OCI-LY7 (cell line): ENCODE measurements around the gene APOA1. TPM values are rescaled to one million over a fixed set of nuclear protein-coding genes. Genes with fewer than 3 reads are reported as not detected.

Source experiments
- BruUV-seq: library from RNA; stranded (reverse); fragments of 400-500 nt; replicated peaks from 2 replicates; lab custom pipeline; 2021; lab: Mats Ljungman, UMichigan
- CTCF ChIA-PET: fragments of 300-600 bp; sonication (Branson Sonifier 250); formaldehyde crosslinking; loops from one replicate; lab custom pipeline; 2022; ENCODE audit warnings: antibody characterized with exemption; ENCODE audit not compliant: unreplicated experiment; lab: Charles Lee
- POLR2A ChIA-PET: fragments of 300-600 bp; sonication (Branson Sonifier 250); formaldehyde crosslinking; loops from one replicate; lab custom pipeline; 2022; ENCODE audit warnings: antibody characterized with exemption; lab: Charles Lee
- DNase-seq: peaks from one replicate; pipeline ENCODE4 v3.0.0-alpha.2; 2015; ENCODE audit warnings: low spot score
- H2AFZ ChIP-seq: fragments of 200-600 bp; sonication (generic), shearing (Covaris generic); 2 replicates; pipeline ENCODE4 v1.6.1; 2014; ENCODE audit warnings: mild to moderate bottlenecking, antibody characterized with exemption, low read length, moderate library complexity
- H3K27ac ChIP-seq: fragments of 200-600 bp; sonication (generic); 2 replicates; pipeline ENCODE4 v1.5.1; 2014; ENCODE audit warnings: mixed run types, low read depth, mild to moderate bottlenecking, moderate library complexity, low read length, inconsistent platforms; ENCODE audit not compliant: poor library complexity, severe bottlenecking
- H3K36me3 ChIP-seq: fragments of 200-600 bp; sonication (generic); 2 replicates; pipeline ENCODE4 v1.6.1; 2014; ENCODE audit warnings: mild to moderate bottlenecking, antibody characterized with exemption, low read length, moderate library complexity, mixed read lengths; ENCODE audit not compliant: insufficient read depth
- H3K4me1 ChIP-seq: fragments of 200-600 bp; sonication (generic); 2 replicates; pipeline ENCODE4 v1.5.1; 2014; ENCODE audit warnings: mild to moderate bottlenecking, low read length; ENCODE audit not compliant: insufficient read depth, poor library complexity, severe bottlenecking
- H3K4me2 ChIP-seq: fragments of 200-600 bp; sonication (generic); 2 replicates; pipeline ENCODE4 v1.6.1; 2014; ENCODE audit warnings: mild to moderate bottlenecking, low read length
- H3K4me3 ChIP-seq: fragments of 200-600 bp; sonication (generic); 2 replicates; pipeline ENCODE4 v1.5.1; 2014; ENCODE audit warnings: mild to moderate bottlenecking, low read depth, low read length; ENCODE audit not compliant: poor library complexity, severe bottlenecking
- H3K79me2 ChIP-seq: fragments of 200-600 bp; sonication (generic); 2 replicates; pipeline ENCODE4 v1.6.1; 2016; ENCODE audit warnings: low read depth, mild to moderate bottlenecking, low read length, moderate library complexity, mixed read lengths; ENCODE audit not compliant: insufficient read depth
- H3K9me2 ChIP-seq: fragments of 200-600 bp; sonication (generic); 2 replicates; pipeline ENCODE4 v1.6.1; 2016; ENCODE audit warnings: mild to moderate bottlenecking, low read length, mixed read lengths; ENCODE audit not compliant: insufficient read depth
- H3K9me3 ChIP-seq: fragments of 200-600 bp; sonication (generic); 2 replicates; pipeline ENCODE4 v1.6.1; 2014; ENCODE audit warnings: mild to moderate bottlenecking, mixed run types, low read length, mixed read lengths
- H4K20me1 ChIP-seq: fragments of 200-600 bp; sonication (generic); 2 replicates; pipeline ENCODE4 v1.6.1; 2014; ENCODE audit warnings: mild to moderate bottlenecking, antibody characterized with exemption, low read length, moderate library complexity, mixed read lengths; ENCODE audit not compliant: insufficient read depth
- EZH2phosphoT487 ChIP-seq: fragments of 200-600 bp; sonication (generic); IDR thresholded peaks from 2 replicates; pipeline ENCODE4 v1.6.1; 2018; ENCODE audit warnings: low read depth, borderline replicate concordance, mild to moderate bottlenecking, mixed run types, antibody characterized with exemption, low read length, moderate library complexity, mixed read lengths
- intact Hi-C: fragments of 100-400 bp; cut with micrococcal nuclease; formaldehyde crosslinking; loops from one replicate; pipeline ENCODE4 v1.10.0; 2022; ENCODE audit not compliant: unreplicated experiment
- total RNA-seq, 2 experiments: library from RNA; depleted of rRNA in 1 of 2; stranded (reverse); fragments of >200 nt in 1 of 2; shearing (Covaris generic) in 1 of 2; gene quantifications; 2 replicates each; pipeline ENCODE4 v1.2.3, GENCODE V29; 2014 to 2022
- TF ChIP-seq, protein P1 (sequence below): fragments of 200-600 bp; sonication (generic); conservative IDR thresholded peaks from 2 replicates; pipeline ENCODE4 v1.5.1; 2014; ENCODE audit warnings: mild to moderate bottlenecking, antibody characterized with exemption, low read length, moderate library complexity, mixed read lengths

Gene APOA1
- total RNA-seq, 2 experiments from 2014 or later = 0.22 TPM; not detected in 1

DNA sequence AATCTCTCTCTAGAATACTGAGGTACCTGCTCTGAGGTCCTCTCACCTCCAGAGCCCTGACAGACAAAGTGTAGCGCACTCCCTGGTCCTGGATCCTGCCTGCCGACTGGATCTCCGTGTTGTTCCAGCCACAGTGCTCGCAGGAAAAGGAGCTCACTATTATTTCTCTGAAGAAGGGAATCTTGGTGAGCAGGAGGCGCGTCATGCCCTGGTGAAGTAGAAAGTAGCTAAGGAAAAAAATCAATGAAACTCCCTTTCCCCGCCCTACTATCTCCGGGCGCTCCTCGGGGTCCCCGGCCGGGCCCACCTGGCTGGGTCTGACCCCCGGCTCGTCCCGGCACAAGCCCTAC is 50.0 kb downstream of the APOA1 start:
- Histone ChIP-seq H2AFZ (peak overlapping the region; percentile 91; the same call in 1 of the 2 replicates), H3K36me3 (peaks cover 44% of the 10 kb centered on the region), H3K79me2 (peaks cover 21% of the 10 kb centered on the region), H3K4me3 (peak overlapping the region; percentile 90), H3K4me2 (peak overlapping the region; percentile 81), H3K9me2 (no peaks in the 10 kb centered on the region), H4K20me1 (no peaks in the 10 kb centered on the region), H3K9me3 (no peaks in the 10 kb centered on the region), H3K27ac (no peak overlapping the region), H3K4me1 (peaks cover 22% of the 10 kb centered on the region)
- intact Hi-C loops = loop anchor here (5.0 kb wide), 1 partner anchor 445 kb away; the partner anchor contains the start of genes PCSK7 and RNF214
- no peak for TF ChIP-seq EZH2phosphoT487
- TF ChIP-seq, protein P1, sequence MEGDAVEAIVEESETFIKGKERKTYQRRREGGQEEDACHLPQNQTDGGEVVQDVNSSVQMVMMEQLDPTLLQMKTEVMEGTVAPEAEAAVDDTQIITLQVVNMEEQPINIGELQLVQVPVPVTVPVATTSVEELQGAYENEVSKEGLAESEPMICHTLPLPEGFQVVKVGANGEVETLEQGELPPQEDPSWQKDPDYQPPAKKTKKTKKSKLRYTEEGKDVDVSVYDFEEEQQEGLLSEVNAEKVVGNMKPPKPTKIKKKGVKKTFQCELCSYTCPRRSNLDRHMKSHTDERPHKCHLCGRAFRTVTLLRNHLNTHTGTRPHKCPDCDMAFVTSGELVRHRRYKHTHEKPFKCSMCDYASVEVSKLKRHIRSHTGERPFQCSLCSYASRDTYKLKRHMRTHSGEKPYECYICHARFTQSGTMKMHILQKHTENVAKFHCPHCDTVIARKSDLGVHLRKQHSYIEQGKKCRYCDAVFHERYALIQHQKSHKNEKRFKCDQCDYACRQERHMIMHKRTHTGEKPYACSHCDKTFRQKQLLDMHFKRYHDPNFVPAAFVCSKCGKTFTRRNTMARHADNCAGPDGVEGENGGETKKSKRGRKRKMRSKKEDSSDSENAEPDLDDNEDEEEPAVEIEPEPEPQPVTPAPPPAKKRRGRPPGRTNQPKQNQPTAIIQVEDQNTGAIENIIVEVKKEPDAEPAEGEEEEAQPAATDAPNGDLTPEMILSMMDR = no peak
- DNase-seq = no peak
- ChIA-PET POLR2A (interaction anchor here (0.6 to 2.5 kb wide), 14 partner anchors 10 to 540 kb away, joined by 3 to 19 read pairs (median 4); partner anchors contain the start of genes APOA1, BUD13, CEP164 and PCSK7), CTCF (interaction anchor here (0.6 to 1.2 kb wide), 3 partner anchors 16 to 312 kb away, joined by 3 to 5 read pairs (median 4); no protein-coding TSS in a partner anchor)
- no TSS peak for BruUV-seq

DNA sequence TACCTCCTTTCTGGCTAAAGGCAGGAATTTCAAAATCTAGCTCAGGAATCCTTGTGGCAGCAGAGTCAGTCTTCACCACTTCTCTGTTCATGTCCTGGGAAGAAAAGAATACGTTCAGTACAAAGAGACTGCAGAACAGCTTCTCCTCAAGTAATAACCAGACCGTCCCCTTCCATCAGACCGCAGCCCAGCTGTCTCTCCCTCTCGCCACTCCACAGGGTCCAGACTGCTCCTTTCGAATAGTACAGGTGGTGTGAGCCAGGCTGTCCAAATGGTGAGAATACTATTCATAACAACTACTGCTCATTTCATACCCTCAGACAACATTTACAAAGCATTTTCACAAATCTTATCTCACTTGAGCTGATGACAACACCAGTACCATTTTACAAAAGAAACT is 50.5 kb downstream of the APOA1 start:
- H3K27ac ChIP-seq = no peak overlapping the region
- no peaks in the 10 kb centered on the region for H3K9me2 ChIP-seq
- peak overlapping the region; percentile 81 for H3K4me2 ChIP-seq
- H3K9me3 ChIP-seq = no peaks in the 10 kb centered on the region
- no peaks in the 10 kb centered on the region for H4K20me1 ChIP-seq
- H3K4me3 ChIP-seq = peak overlapping the region; percentile 90
- no TSS peak for BruUV-seq
- ChIA-PET CTCF (interaction anchor here (0.6 to 1.2 kb wide), 2 partner anchors 15 to 313 kb away, joined by 3 to 4 read pairs; no protein-coding TSS in a partner anchor), POLR2A (interaction anchor here (0.6 to 2.5 kb wide), 11 partner anchors 10 to 541 kb away, joined by 3 to 19 read pairs (median 5); partner anchors contain the start of genes APOA1, BUD13, CEP164 and PCSK7)
- peaks cover 48% of the 10 kb centered on the region for H3K36me3 ChIP-seq
- peaks cover 21% of the 10 kb centered on the region for H3K79me2 ChIP-seq
- intact Hi-C loops = loop anchor here (5.0 kb wide), 1 partner anchor 445 kb away; the partner anchor contains the start of genes PCSK7 and RNF214
- H3K4me1 ChIP-seq = peaks cover 22% of the 10 kb centered on the region
- H2AFZ ChIP-seq = no peak overlapping the region
- TF ChIP-seq, protein P1 = no peak
- no peak for TF ChIP-seq EZH2phosphoT487
- no peak for DNase-seq

DNA sequence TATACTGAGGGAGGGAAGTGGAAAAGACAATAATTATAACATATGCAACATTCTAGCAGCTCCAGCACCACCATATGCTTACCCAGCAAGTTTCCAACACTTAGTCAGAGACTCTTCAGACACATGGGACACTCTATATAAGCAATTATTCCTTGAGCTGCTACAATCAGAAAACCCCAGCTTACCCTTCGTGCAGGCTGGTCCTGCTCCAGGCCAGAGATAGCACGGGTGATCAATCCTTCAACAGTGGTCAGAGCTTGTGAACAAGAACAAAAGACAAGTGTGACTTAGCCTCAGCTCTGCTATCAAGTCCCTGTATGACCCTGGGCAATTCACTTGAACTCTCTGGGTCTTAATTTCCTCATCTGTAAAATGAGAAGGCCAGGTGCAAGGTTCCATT is 51.1 kb downstream of the APOA1 start:
- Histone ChIP-seq H4K20me1 (no peaks in the 10 kb centered on the region), H3K4me1 (peaks cover 22% of the 10 kb centered on the region), H3K9me2 (no peaks in the 10 kb centered on the region), H3K27ac (no peak overlapping the region), H3K4me2 (peak overlapping the region; percentile 81), H3K4me3 (peak overlapping the region; percentile 90), H3K79me2 (peaks cover 21% of the 10 kb centered on the region), H3K36me3 (peaks cover 55% of the 10 kb centered on the region), H2AFZ (no peak overlapping the region), H3K9me3 (no peaks in the 10 kb centered on the region)
- intact Hi-C loops = loop anchor here (5.0 kb wide), 1 partner anchor 446 kb away; the partner anchor contains the start of genes PCSK7 and RNF214
- no peak for DNase-seq
- POLR2A ChIA-PET = interaction anchor here (1.3 to 2.5 kb wide), 5 partner anchors 9 to 394 kb away, joined by 4 to 19 read pairs (median 6); partner anchors contain the start of genes APOA1 and BUD13
- CTCF ChIA-PET = no interaction called here
- no peak for TF ChIP-seq EZH2phosphoT487
- TF ChIP-seq, protein P1 = no peak
- BruUV-seq = no TSS peak
